ENCODE data around the gene CCDC12.

The CCDC12 gene

DNA sequence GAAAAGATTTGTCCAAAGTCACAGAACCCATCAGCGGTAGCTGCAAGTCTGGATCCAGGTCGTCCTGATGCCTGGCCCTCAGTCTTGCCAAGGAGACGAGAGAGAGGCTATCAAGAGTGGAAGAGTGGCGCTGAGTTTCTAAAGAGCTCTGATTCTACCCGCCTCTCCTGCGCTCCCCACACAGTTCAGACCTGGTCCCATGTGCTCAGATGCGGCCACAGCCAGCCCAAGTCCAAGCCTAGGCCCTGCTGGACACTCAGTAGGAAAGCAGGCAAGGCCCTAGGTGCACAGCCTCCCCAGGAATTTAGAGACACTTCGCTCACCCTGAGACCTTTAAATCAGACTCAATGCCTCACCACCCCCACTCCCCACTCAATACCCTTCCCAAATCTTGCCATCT lies 32.4 kb downstream of the CCDC12 start:
- no peak overlapping the region for H3K4me3 ChIP-seq (ENCODE audit: low read depth, low read length)
- no peak for DNase-seq (ENCODE audit: low read depth)
- TF ChIP-seq, protein P1, sequence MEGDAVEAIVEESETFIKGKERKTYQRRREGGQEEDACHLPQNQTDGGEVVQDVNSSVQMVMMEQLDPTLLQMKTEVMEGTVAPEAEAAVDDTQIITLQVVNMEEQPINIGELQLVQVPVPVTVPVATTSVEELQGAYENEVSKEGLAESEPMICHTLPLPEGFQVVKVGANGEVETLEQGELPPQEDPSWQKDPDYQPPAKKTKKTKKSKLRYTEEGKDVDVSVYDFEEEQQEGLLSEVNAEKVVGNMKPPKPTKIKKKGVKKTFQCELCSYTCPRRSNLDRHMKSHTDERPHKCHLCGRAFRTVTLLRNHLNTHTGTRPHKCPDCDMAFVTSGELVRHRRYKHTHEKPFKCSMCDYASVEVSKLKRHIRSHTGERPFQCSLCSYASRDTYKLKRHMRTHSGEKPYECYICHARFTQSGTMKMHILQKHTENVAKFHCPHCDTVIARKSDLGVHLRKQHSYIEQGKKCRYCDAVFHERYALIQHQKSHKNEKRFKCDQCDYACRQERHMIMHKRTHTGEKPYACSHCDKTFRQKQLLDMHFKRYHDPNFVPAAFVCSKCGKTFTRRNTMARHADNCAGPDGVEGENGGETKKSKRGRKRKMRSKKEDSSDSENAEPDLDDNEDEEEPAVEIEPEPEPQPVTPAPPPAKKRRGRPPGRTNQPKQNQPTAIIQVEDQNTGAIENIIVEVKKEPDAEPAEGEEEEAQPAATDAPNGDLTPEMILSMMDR (IDR thresholded peaks at IDR 0.05; ENCODE audit: low read depth, low read length, missing control alignments): no peak

DNA sequence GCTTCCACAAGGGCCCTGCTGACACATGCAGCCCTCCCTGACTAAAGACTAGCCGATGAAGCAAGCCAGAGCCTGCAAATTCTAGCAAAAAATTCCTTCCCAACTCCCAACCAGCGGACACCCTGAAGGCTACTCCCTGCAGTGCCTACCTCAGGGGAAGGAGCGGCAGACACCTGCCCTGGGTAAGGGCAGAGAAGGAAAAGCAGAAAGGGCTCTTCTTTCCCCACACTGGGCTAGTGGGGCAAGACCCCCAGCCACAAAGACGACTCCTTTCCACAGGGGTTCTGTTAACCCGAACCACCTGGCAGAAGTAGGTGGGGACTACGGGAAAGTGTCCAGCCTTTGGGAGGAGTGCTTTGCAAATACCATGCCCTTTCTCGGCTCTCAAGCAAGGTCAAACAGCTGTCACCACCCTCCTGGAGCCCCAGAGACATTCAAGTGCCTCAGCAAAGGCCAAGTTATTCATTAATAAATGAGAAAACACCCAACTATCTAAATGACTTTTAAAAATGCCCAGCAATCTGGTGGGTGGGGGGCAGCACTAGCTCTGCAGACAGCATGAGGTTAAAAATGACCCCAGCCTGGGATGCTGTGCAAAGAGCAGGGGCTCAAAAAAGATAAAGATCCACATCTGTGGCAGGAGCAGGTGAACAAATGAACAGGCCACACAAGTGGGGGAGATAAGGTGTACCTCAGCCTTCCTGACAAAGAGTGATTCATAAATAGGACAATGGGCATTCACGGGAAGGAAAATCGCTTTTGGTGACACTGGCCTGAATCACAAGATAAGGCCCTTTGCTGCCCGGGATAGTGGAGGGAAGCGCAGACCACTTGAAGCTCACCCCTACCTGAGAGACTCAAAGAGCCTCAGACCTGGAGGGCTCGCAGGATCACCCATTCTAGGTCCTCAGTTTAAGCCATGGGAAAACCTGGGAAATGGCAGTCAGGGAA lies 33.0 kb downstream of the CCDC12 start:
- TF ChIP-seq, protein P1 (IDR thresholded peaks at IDR 0.05; ENCODE audit: low read depth, low read length, missing control alignments): no peak

DNA sequence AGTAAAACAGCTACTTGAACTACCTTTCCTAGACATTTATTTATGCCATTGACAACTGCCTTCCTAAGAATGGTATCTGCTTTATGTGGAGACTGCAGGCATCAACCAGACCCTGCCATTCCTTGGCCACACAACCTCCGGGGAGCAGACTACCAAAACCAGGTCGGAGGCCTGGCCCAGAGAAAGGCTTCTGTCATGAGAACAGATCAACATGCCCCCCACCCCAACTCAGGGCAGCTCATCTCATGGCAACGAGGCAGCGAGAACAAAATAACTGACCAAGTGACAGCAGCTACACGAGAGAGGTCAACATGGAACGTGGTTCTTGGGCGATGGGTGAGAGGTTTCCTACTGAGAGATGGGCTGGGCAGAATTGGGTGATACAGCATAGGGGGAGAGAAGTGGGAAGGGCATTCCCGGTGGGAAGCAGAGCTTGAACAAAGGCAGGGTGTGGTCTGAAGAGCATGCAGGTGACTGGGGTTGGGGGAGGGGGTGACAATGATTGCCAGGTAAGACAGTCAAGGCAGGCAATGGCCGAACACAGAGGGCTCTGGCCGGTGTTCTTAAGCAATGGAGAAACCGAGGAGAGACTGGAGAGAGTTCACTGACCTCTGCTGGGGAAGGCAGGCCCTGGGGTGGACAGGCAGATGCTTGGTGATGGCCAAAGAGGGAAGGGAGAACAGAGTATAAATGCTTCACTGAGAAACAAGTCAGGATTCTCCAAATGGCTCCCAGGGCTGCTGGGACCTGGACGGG lies 33.9 kb downstream of the CCDC12 start:
- DNase-seq (ENCODE audit: low read depth): no peak
- TF ChIP-seq, protein P1 (IDR thresholded peaks at IDR 0.05; ENCODE audit: low read depth, low read length, missing control alignments): no peak
- H3K4me3 ChIP-seq (ENCODE audit: low read depth, low read length): no peak overlapping the region

More for the DNA sequence above, 33.0 kb downstream of the CCDC12 start:
- no peak overlapping the region for H3K4me3 ChIP-seq (ENCODE audit: low read depth, low read length)
- no peak for DNase-seq (ENCODE audit: low read depth)

DNA sequence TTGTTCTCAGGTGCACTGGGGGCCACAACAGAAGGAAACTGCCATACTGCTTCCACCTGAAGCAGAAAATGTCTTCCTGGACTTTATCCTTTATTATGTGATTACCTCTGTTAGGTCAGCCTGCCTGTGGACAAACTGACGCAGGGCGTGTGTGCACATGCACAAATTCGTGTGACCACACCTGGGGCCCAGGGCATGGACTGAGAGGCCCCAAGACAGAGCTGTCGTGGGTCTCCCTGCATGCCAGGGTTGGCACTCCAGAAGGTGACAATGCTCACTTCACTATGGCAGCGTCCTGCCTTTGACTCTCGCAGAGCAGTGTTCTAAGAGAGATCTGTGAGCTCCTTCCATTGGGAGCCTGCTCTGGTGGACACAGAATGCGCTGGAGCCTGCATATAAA lies 34.5 kb downstream of the CCDC12 start:
- DNase-seq (ENCODE audit: low read depth): no peak
- TF ChIP-seq, protein P1 (IDR thresholded peaks at IDR 0.05; ENCODE audit: low read depth, low read length, missing control alignments): no peak
- H3K4me3 ChIP-seq (ENCODE audit: low read depth, low read length): no peak overlapping the region

DNA sequence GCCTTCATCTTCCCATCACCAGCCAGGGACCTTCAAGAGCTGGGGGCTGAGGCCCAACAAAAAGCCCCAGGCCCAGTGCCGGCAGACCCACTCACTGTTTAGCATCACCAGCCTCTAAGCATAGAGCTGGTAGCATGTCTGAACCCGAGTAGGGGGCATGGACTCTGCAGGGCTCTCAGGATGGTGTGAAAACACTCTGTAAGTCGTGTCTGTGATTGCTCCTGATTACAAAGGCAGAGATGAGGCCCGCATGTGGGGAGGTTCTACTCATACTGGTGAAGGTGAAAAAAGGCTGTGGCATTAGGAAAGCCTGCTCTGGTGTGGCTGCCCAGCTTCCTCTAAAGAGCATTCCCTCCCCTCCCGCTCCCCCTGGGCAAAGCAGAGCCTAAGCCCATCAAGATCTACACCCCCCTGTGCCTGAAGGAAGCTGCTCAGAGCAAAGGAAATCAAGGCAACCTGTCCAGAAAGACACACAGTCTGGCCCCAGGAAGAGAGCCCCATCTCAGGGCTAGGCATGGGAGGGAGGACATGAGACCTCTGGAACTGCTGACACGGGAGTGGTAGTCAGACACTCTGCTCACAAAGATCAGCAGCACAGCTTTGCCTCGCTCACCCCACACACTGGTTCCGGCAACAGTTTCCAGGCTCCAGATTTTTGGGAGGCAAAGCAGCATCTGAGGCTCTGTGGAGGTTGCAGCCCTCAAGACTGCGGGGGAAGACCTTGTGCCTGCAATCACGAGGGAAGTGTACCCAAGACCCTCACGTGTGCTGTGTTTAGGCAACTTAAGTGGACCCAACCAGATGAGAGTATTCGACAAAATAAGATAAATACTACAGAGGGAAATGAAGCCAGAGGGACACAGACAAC lies 36.7 kb downstream of the CCDC12 start:
- no peak for DNase-seq (ENCODE audit: low read depth)
- TF ChIP-seq, protein P1 (IDR thresholded peaks at IDR 0.05; ENCODE audit: low read depth, low read length, missing control alignments): no peak
- H3K4me3 ChIP-seq (ENCODE audit: low read depth, low read length): no peak overlapping the region

DNA sequence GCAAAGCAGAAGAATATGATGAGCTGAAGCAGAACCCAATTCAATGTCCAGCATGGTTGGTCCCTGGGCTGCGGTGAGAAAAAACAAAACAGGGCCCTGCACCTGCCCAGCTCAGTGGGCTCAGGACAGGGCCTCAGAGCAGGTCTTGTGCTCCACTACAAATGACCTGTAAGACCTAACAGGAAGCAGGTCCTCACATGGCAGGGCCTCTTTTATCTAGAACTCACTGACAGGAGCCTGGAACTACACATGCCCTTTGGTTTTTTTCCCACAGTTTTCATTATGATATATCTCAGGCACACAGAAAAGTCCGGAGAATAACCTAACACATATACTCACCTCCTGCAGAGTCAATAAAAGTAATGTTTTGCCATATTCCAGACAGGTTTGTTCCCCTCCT lies 38.4 kb downstream of the CCDC12 start:
- DNase-seq (ENCODE audit: low read depth): no peak
- TF ChIP-seq, protein P1 (IDR thresholded peaks at IDR 0.05; ENCODE audit: low read depth, low read length, missing control alignments): no peak
- H3K4me3 ChIP-seq (ENCODE audit: low read depth, low read length): no peak overlapping the region
